IMR-90 (cell line): ENCODE data around the gene TICAM1. TPM values are rescaled to one million over a fixed set of nuclear protein-coding genes. Genes with fewer than 3 reads are reported as not detected.

Experiments used
- ATAC-seq: fragments of 200-7000 bp; cut with Tn5 transposase; 2 replicates; pipeline ENCODE4 v1.9.1; 2020; ENCODE audit warnings: low read depth, mild to moderate bottlenecking, moderate library complexity
- BruUV-seq: library from RNA; stranded (reverse); fragments of 400-500 nt; replicated peaks from 2 replicates; lab custom pipeline; 2021; lab: Mats Ljungman, UMichigan
- CTCF ChIA-PET: fragments of 300-600 bp; formaldehyde crosslinking; extraction: SDS; loops from one replicate; lab custom pipeline; 2021; ENCODE audit warnings: antibody characterized with exemption; lab: Yijun Ruan, JAX
- POLR2A ChIA-PET: fragments of 300-600 bp; sonication (Branson Sonifier 250); formaldehyde crosslinking; loops from one replicate; lab custom pipeline; 2022; ENCODE audit warnings: antibody characterized with exemption; ENCODE audit not compliant: unreplicated experiment; lab: Charles Lee
- DNase-seq: peaks from one replicate; pipeline ENCODE4 v3.0.0; 2013
- H2AFZ ChIP-seq: replicated peaks from 2 replicates; pipeline ENCODE3; 2013; ENCODE audit warnings: low read length, mild to moderate bottlenecking; ENCODE audit not compliant: poor library complexity
- H2AK5ac ChIP-seq: 2 replicates; pipeline ENCODE4 v1.6.1; 2013; ENCODE audit warnings: low read depth, low read length, inconsistent platforms
- H2AK9ac ChIP-seq: replicated peaks from 2 replicates; pipeline ENCODE3; 2013; ENCODE audit warnings: mild to moderate bottlenecking, low read depth, low read length, moderate library complexity; ENCODE audit not compliant: poor library complexity
- H2BK120ac ChIP-seq: 2 replicates; pipeline ENCODE4 v1.6.1; 2013; ENCODE audit warnings: low read depth, low read length, inconsistent platforms
- H2BK15ac ChIP-seq: 3 replicates; pipeline ENCODE4 v1.6.1; 2013; ENCODE audit warnings: low read depth, low read length, inconsistent platforms
- H2BK20ac ChIP-seq: 2 replicates; pipeline ENCODE4 v1.6.1; 2013; ENCODE audit warnings: low read depth, mild to moderate bottlenecking, inconsistent platforms, low read length, moderate library complexity
- H2BK5ac ChIP-seq: 2 replicates; pipeline ENCODE4 v1.6.1; 2013; ENCODE audit warnings: mild to moderate bottlenecking, low read depth, low read length, inconsistent platforms; ENCODE audit not compliant: poor library complexity, severe bottlenecking
- H3K14ac ChIP-seq: replicated peaks from 2 replicates; pipeline ENCODE4 v1.6.1; 2013; ENCODE audit warnings: low read depth, low read length, inconsistent platforms
- H3K18ac ChIP-seq: 2 replicates; pipeline ENCODE4 v1.6.1; 2013; ENCODE audit warnings: low read depth, low read length, control low read depth
- H3K23ac ChIP-seq: 2 replicates; pipeline ENCODE4 v1.6.1; 2013; ENCODE audit warnings: low read depth, low read length, inconsistent platforms
- H3K27ac ChIP-seq: 2 replicates; pipeline ENCODE4 v1.5.1; 2013; ENCODE audit warnings: mild to moderate bottlenecking, control low read depth, low read length; ENCODE audit not compliant: insufficient read depth
- H3K27me3 ChIP-seq: 2 replicates; pipeline ENCODE4 v1.6.1; 2013; ENCODE audit warnings: low read length; ENCODE audit not compliant: control insufficient read depth, insufficient read depth
- H3K36me3 ChIP-seq: 2 replicates; pipeline ENCODE4 v1.6.1; 2013; ENCODE audit warnings: low read length, mixed read lengths; ENCODE audit not compliant: control insufficient read depth, insufficient read depth
- H3K4ac ChIP-seq: 2 replicates; pipeline ENCODE4 v1.6.1; 2013; ENCODE audit warnings: low read depth, low read length, inconsistent platforms
- H3K4me1 ChIP-seq: 2 replicates; pipeline ENCODE4 v1.6.1; 2013; ENCODE audit warnings: low read length, mixed read lengths; ENCODE audit not compliant: control insufficient read depth, insufficient read depth
- H3K4me2 ChIP-seq: 2 replicates; pipeline ENCODE4 v1.6.1; 2013; ENCODE audit warnings: low read depth, mild to moderate bottlenecking, control low read depth, low read length, moderate library complexity
- H3K4me3 ChIP-seq: 2 replicates; pipeline ENCODE4 v1.5.1; 2013; ENCODE audit warnings: low read depth, mild to moderate bottlenecking, control low read depth, low read length, moderate library complexity; ENCODE audit not compliant: insufficient read depth
- H3K56ac ChIP-seq: 2 replicates; pipeline ENCODE4 v1.6.1; 2013; ENCODE audit warnings: low read length, inconsistent platforms; ENCODE audit not compliant: insufficient read depth; ENCODE audit errors: extremely low read depth
- H3K79me1 ChIP-seq, 2 experiments: 2 replicates each; pipeline ENCODE4 v1.6.1; 2013; ENCODE audit warnings: low read length in 2 of 2, inconsistent platforms in 1 of 2, low read depth in 1 of 2
- H3K9ac ChIP-seq: 2 replicates; pipeline ENCODE4 v1.6.1; 2013; ENCODE audit warnings: low read depth, low read length, control low read depth
- H3K9me1 ChIP-seq: 2 replicates; pipeline ENCODE4 v1.6.1; 2013; ENCODE audit warnings: low read length, inconsistent platforms; ENCODE audit not compliant: insufficient read depth
- H3K9me3 ChIP-seq: 2 replicates; pipeline ENCODE4 v1.6.1; 2013; ENCODE audit warnings: low read length; ENCODE audit not compliant: control insufficient read depth, insufficient read depth
- H4K20me1 ChIP-seq: 2 replicates; pipeline ENCODE4 v1.6.1; 2013; ENCODE audit warnings: low read length, inconsistent platforms; ENCODE audit not compliant: insufficient read depth
- H4K5ac ChIP-seq: 2 replicates; pipeline ENCODE4 v1.6.1; 2013; ENCODE audit warnings: mild to moderate bottlenecking, low read depth, low read length, control low read depth
- H4K8ac ChIP-seq, 2 experiments: 2 replicates each; pipeline ENCODE4 v1.6.1; 2013; ENCODE audit warnings: low read depth in 2 of 2, low read length in 2 of 2, control low read depth in 1 of 2, inconsistent platforms in 1 of 2
- H4K91ac ChIP-seq: 2 replicates; pipeline ENCODE4 v1.6.1; 2013; ENCODE audit warnings: low read depth, low read length, inconsistent platforms; ENCODE audit not compliant: insufficient read depth
- CEBPB ChIP-seq: IDR thresholded peaks from 2 replicates; pipeline ENCODE4 v1.6.1; 2012; ENCODE audit warnings: low read depth, low read length, improper control_type of control experiment
- ELK1 ChIP-seq: fragments of 150-350 bp; IDR thresholded peaks from 2 replicates; pipeline ENCODE4 v1.6.1; 2016; ENCODE audit warnings: low read depth, mild to moderate bottlenecking, low read length, moderate library complexity, borderline replicate concordance
- MXI1 ChIP-seq: IDR thresholded peaks from 2 replicates; pipeline ENCODE4 v1.6.1; 2012; ENCODE audit warnings: low read depth, mild to moderate bottlenecking, low read length, moderate library complexity, borderline replicate concordance
- POLR2A ChIP-seq: IDR thresholded peaks from 2 replicates; pipeline ENCODE4 v1.6.1; 2012; ENCODE audit warnings: mild to moderate bottlenecking, low read depth, low read length
- RAD21 ChIP-seq: IDR thresholded peaks from 2 replicates; pipeline ENCODE4 v1.6.1; 2012; ENCODE audit warnings: low read length, improper control_type of control experiment
- USF2 ChIP-seq: fragments of 150-350 bp; IDR thresholded peaks from 2 replicates; pipeline ENCODE4 v1.6.1; 2017; ENCODE audit warnings: mild to moderate bottlenecking, antibody characterized with exemption, low read length, low read depth
- WGBS, 2 experiments: methylation state at CpG; one replicate each; pipeline versions ENCODE4 v1.1.5 to v1.1.7; 2013; ENCODE audit warnings: missing lambda C conversion rate in 2 of 2; ENCODE audit not compliant: insufficient read length in 1 of 2; ENCODE audit errors: extremely low coverage in 2 of 2; 5-methylcytosine and 5-hydroxymethylcytosine counted together
- dilution Hi-C: fragments of 300-500 bp; cut with HindIII; formaldehyde crosslinking; loops from one replicate; pipeline ENCODE4 v1.14.3; 2018; ENCODE audit warnings: low sequenced_read_pairs; ENCODE audit not compliant: unreplicated experiment
- in situ Hi-C: fragments of 300-500 bp; cut with MboI; formaldehyde crosslinking; loops from 3 replicates; pipeline ENCODE4 v1.14.3; 2019; ENCODE audit warnings: low sequenced_read_pairs, inconsistent platforms, mixed read lengths
- intact Hi-C: fragments of 100-400 bp; cut with micrococcal nuclease; formaldehyde crosslinking; loops from 2 replicates; pipeline ENCODE4 v1.10.0; 2022
- polyA plus RNA-seq, 3 experiments: library from polyadenylated mRNA; depleted of rRNA; stranded (reverse); fragments of >200 nt; gene quantifications; 2 replicates each; pipeline ENCODE4 v1.2.3, GENCODE V29; 2012; ENCODE audit warnings: low replicate concordance in 1 of 3
- total RNA-seq: library from RNA; depleted of rRNA; stranded (reverse); fragments of >200 nt; gene quantifications from 2 replicates; pipeline ENCODE4 v1.2.3, GENCODE V29; 2012

Gene TICAM1
- total and polyA plus RNA-seq, 2 of the 4 experiments (the other 2 are of a cell fraction), result 0.90 to 9.2 TPM

GRCh38 chr19:4821265-4821664 is 10.2 kb downstream of the TICAM1 start:
- H2BK15ac ChIP-seq, result no peak overlapping the region
- CTCF ChIA-PET, result no interaction called here
- no peak overlapping the region for H4K5ac ChIP-seq
- H4K8ac ChIP-seq, result no peak overlapping the region
- BruUV-seq, result no TSS peak
- no peaks in the 10 kb centered on the region for H3K9me1 ChIP-seq
- dilution Hi-C loops (no loop called here), in situ Hi-C loops (no loop called here), intact Hi-C loops (no loop called here)
- H3K4me2 ChIP-seq, result no peak overlapping the region
- H3K36me3 ChIP-seq, result peaks cover 27% of the 10 kb centered on the region
- no peak overlapping the region for H2BK120ac ChIP-seq
- H3K9ac ChIP-seq, result no peak overlapping the region
- H2BK5ac ChIP-seq, result no peak overlapping the region
- no peak overlapping the region for H3K14ac ChIP-seq
- no peak overlapping the region for H3K27ac ChIP-seq
- no peak overlapping the region for H3K23ac ChIP-seq
- TF ChIP-seq POLR2A (no peak), USF2 (no peak), CEBPB (no peak), RAD21 (no peak), ELK1 (no peak), MXI1 (no peak)
- H3K4me1 ChIP-seq, result no peaks in the 10 kb centered on the region
- no peak overlapping the region for H4K91ac ChIP-seq
- H2BK20ac ChIP-seq, result no peak overlapping the region
- H2AFZ ChIP-seq, result no peak overlapping the region
- H3K4me3 ChIP-seq, result no peak overlapping the region
- no peaks in the 10 kb centered on the region for H3K27me3 ChIP-seq
- POLR2A ChIA-PET, result no interaction called here
- H3K79me1 ChIP-seq, result peaks cover 15 to 47% of the 10 kb centered on the region in 2 experiments
- DNase-seq, result no peak
- H2AK5ac ChIP-seq, result no peak overlapping the region
- H2AK9ac ChIP-seq, result no peak overlapping the region
- H3K18ac ChIP-seq, result no peak overlapping the region
- no peak overlapping the region for H3K56ac ChIP-seq
- no peaks in the 10 kb centered on the region for H3K9me3 ChIP-seq
- H3K4ac ChIP-seq, result no peak overlapping the region
- H4K20me1 ChIP-seq, result peaks cover 20% of the 10 kb centered on the region
- 83% methylated on average over 1 of the region's 4 CpGs; no CpG with 5 or more reads in 1 of the 2 experiments for WGBS, 2 experiments
- ATAC-seq, result no peak
